HepG2 (cell line): ENCODE measurements around the gene CAPN15. TPM values are rescaled to one million over a fixed set of nuclear protein-coding genes. Genes with fewer than 3 reads are reported as not detected.

ENCODE experiments used
- ATAC-seq: fragments of 200-7000 bp; cut with Tn5 transposase; 3 replicates; pipeline ENCODE4 v1.9.1; 2020; ENCODE audit warnings: mild to moderate bottlenecking, moderate library complexity
- BruUV-seq: library from RNA; stranded (reverse); fragments of 400-500 nt; replicated peaks from 2 replicates; lab custom pipeline; 2021; lab: Mats Ljungman, UMichigan
- CTCF ChIA-PET: fragments of 300-600 bp; formaldehyde crosslinking; extraction: SDS; loops from one replicate; lab custom pipeline; 2021; ENCODE audit warnings: low total read pairs, inconsistent platforms, low intra/inter-chr PET ratio; lab: Yijun Ruan, JAX
- POLR2A ChIA-PET: fragments of 350-600 bp; sonication (Branson Sonifier 250); formaldehyde crosslinking; loops from one replicate; lab custom pipeline; 2020; ENCODE audit warnings: antibody characterized with exemption, inconsistent platforms; lab: Yijun Ruan, JAX
- DNase-seq: peaks from one replicate; pipeline ENCODE4 v3.0.0-alpha.2; 2015; ENCODE audit warnings: low spot score
- FAIRE-seq: peaks from 3 replicates; lab custom pipeline; 2011; peaks lifted over from hg19 to GRCh38; lab: Jason Lieb, UNC
- H2AFZ ChIP-seq: one replicate; pipeline ENCODE4 v1.6.1; 2011; ENCODE audit warnings: low read length, inconsistent platforms
- H3K27ac ChIP-seq: fragments of 300-600 bp; 3 replicates; pipeline ENCODE4 v1.8.0; 2011; ENCODE audit warnings: mixed run types, mild to moderate bottlenecking, mixed read lengths, low read length, inconsistent platforms; ENCODE audit not compliant: insufficient read depth; ENCODE audit errors: extremely low read length
- H3K27me3 ChIP-seq, 2 experiments: fragments of 200-600 bp in 1 of 2; 2 replicates in 1 of 2; 3 replicates in 1 of 2; pipeline versions ENCODE4 v1.6.0 to v1.8.0; 2011; ENCODE audit warnings: low read length in 2 of 2, mild to moderate bottlenecking in 2 of 2, moderate library complexity in 2 of 2, inconsistent platforms in 1 of 2; ENCODE audit not compliant: insufficient read depth in 2 of 2, control insufficient read depth in 1 of 2
- H3K36me3 ChIP-seq, 2 experiments: fragments of 200-600 bp in 1 of 2; replicated peaks in 1 of 2; 2 replicates in 1 of 2; 3 replicates in 1 of 2; pipeline versions ENCODE4 v1.5.1 to v1.8.0; 2011; ENCODE audit warnings: low read length in 2 of 2, inconsistent platforms in 1 of 2; ENCODE audit not compliant: insufficient read depth in 2 of 2, control insufficient read depth in 1 of 2
- H3K4me1 ChIP-seq: 2 replicates; pipeline ENCODE4 v1.5.1; 2012; ENCODE audit warnings: low read length, inconsistent platforms; ENCODE audit not compliant: insufficient read depth
- H3K4me2 ChIP-seq: 2 replicates; pipeline ENCODE4 v1.6.0; 2011; ENCODE audit warnings: low read depth, low read length, inconsistent platforms
- H3K4me3 ChIP-seq, 3 experiments: fragments of 200-600 bp in 1 of 3; sonication (generic), shearing (Covaris generic) in 1 of 3; replicated peaks in 1 of 3; 2 replicates each; pipeline ENCODE4 v1.5.1; 2011 to 2016; ENCODE audit warnings: low read length in 3 of 3, inconsistent platforms in 2 of 3, low read depth in 2 of 3, mild to moderate bottlenecking in 2 of 3, control low read depth in 1 of 3, mixed read lengths in 1 of 3; ENCODE audit not compliant: insufficient read depth in 1 of 3
- H3K79me2 ChIP-seq: one replicate; pipeline ENCODE4 v1.6.1; 2011; ENCODE audit warnings: low read length, inconsistent platforms; ENCODE audit not compliant: insufficient read depth
- H3K9ac ChIP-seq: 2 replicates; pipeline ENCODE4 v1.6.0; 2011; ENCODE audit warnings: mild to moderate bottlenecking, low read depth, low read length, inconsistent platforms; ENCODE audit not compliant: insufficient read depth
- H3K9me3 ChIP-seq: 2 replicates; pipeline ENCODE4 v1.5.1; 2012; ENCODE audit warnings: mild to moderate bottlenecking, low read length
- H4K20me1 ChIP-seq: 2 replicates; pipeline ENCODE4 v1.6.0; 2011; ENCODE audit warnings: inconsistent platforms, mild to moderate bottlenecking, low read length, moderate library complexity; ENCODE audit not compliant: insufficient read depth
- AGO2 ChIP-seq: fragments of 200-400 bp; formaldehyde crosslinking; optimal IDR thresholded peaks from 2 replicates; pipeline ENCODE3; 2017; ENCODE audit warnings: mild to moderate bottlenecking, low read depth, low read length, moderate library complexity
- KLF6 ChIP-seq: IDR thresholded peaks from 2 replicates; pipeline ENCODE4 v1.8.0; 2016; ENCODE audit warnings: missing biosample characterization, missing genetic modification reagents
- MIER3 ChIP-seq: IDR thresholded peaks from 2 replicates; pipeline ENCODE4 v1.6.1; 2016; ENCODE audit warnings: missing compliant biosample characterization, borderline replicate concordance
- MYNN ChIP-seq: sonication (generic); formaldehyde crosslinking; IDR thresholded peaks from 2 replicates; pipeline ENCODE4 v1.4.0; 2020; ENCODE audit warnings: mild to moderate bottlenecking, low read depth, missing genetic modification reagents
- NFIC ChIP-seq: IDR thresholded peaks from 2 replicates; pipeline ENCODE4 v1.6.1; 2012; ENCODE audit warnings: mild to moderate bottlenecking, low read length, inconsistent platforms
- RBM22 ChIP-seq: fragments of 200-400 bp; formaldehyde crosslinking; optimal IDR thresholded peaks from 2 replicates; pipeline ENCODE3; 2017; ENCODE audit warnings: mild to moderate bottlenecking, low read length, moderate library complexity
- ZNF207 ChIP-seq: fragments of 450-650 bp; IDR thresholded peaks from 2 replicates; pipeline ENCODE4 v1.6.1; 2016; ENCODE audit warnings: antibody characterized with exemption, borderline replicate concordance
- ZNF577 ChIP-seq: sonication (generic); formaldehyde crosslinking; IDR thresholded peaks from 2 replicates; pipeline ENCODE4 v1.4.0; 2020; ENCODE audit warnings: mild to moderate bottlenecking, low read depth, missing genetic modification reagents, borderline replicate concordance
- ZNF766 ChIP-seq: sonication (generic); formaldehyde crosslinking; IDR thresholded peaks from 2 replicates; pipeline ENCODE4 v1.5.0; 2020; ENCODE audit warnings: missing genetic modification reagents, borderline replicate concordance
- WGBS: methylation state at CpG from one replicate; pipeline ENCODE4 v1.1.6; 2017; ENCODE audit warnings: low lambda C conversion rate; 5-methylcytosine and 5-hydroxymethylcytosine counted together
- in situ Hi-C: cut with HindIII; loops from 2 replicates; pipeline ENCODE4 v1.10.0; 2017; ENCODE audit warnings: low pct_unique_long_range_greater_than_20kb; ENCODE audit not compliant: extremely low pct_ligation_motif_present
- intact Hi-C: fragments of 100-400 bp; cut with micrococcal nuclease; formaldehyde crosslinking; loops from one replicate; pipeline ENCODE4 v1.10.0; 2022; ENCODE audit not compliant: unreplicated experiment
- polyA plus RNA-seq, 8 experiments: library from polyadenylated mRNA; depleted of rRNA in 3 of 8; stranded (reverse) in 7 of 8; unstranded in 1 of 8; fragments of >200 nt; fragmentation: Illumina TruSeq in 4 of 8; extraction: Trizol in 4 of 8; gene quantifications; 2 replicates each; pipeline versions ENCODE4 v1.2.1 to v1.2.3, GENCODE V29; 2011 to 2016; ENCODE audit warnings: low read depth in 4 of 8, missing spikeins in 1 of 8, mixed read lengths in 1 of 8; ENCODE audit not compliant: insufficient read depth in 1 of 8
- total RNA-seq, 5 experiments: library from RNA; depleted of rRNA; stranded (reverse); fragments of >200 nt; fragmentation: Illumina TruSeq; extraction: Trizol; gene quantifications; 2 replicates each; pipeline ENCODE4 v1.2.3, GENCODE V29; 2016; ENCODE audit warnings: low read depth in 1 of 5

Gene CAPN15
- total and polyA plus RNA-seq, 2 of the 13 experiments (the other 11 are each of a cell fraction or from before 2014, with no cell fraction given) = 14.9 to 24.5 TPM

DNA sequence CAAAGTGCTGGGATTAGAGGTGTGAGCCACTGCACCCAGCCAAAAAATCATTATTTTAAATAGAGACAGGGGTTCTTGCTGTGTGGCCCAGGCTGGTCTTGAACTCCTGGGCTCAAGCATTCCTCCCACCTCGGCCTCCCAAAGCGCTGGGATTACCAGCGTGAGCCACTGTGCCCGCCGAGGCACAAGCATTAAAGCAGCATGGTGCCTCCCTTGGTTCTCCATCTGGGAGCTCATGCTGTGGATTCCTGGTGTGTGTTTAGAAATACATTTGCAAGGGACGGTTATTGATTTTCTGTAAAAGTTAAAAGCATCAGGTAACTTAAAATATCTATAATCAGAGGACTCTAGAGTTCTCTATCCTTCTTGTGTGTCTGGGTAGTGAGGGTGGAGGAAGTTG, 14.7 kb upstream of the CAPN15 start:
- Histone ChIP-seq H3K4me3 (no peak overlapping the region), H3K9me3 (no peaks in the 10 kb centered on the region), H3K4me2 (no peak overlapping the region), H3K4me1 (peaks cover 26% of the 10 kb centered on the region), H3K27ac (no peak overlapping the region), H3K79me2 (peaks cover 2% of the 10 kb centered on the region), H3K9ac (no peak overlapping the region), H4K20me1 (no peaks in the 10 kb centered on the region), H2AFZ (no peak overlapping the region), H3K36me3 (peaks cover 12 to 48% of the 10 kb centered on the region in 2 experiments; a peak in 4 of 5 replicates), H3K27me3 (no peaks in the 10 kb centered on the region)
- no peak for DNase-seq
- peak; percentile 29 for TF ChIP-seq RBM22
- no peak for TF ChIP-seq ZNF766 (CRISPR knock-in tag)
- TF ChIP-seq KLF6 = no peak
- in situ Hi-C loops = no loop called here
- no TSS peak for BruUV-seq
- FAIRE-seq = no peak
- ChIA-PET CTCF (no interaction called here), POLR2A (interaction anchor here (1.9 kb wide), 1 partner anchor 14 kb away, joined by 9 read pairs; the partner anchor contains the start of gene CAPN15)
- intact Hi-C loops = no loop called here
- ATAC-seq = no peak
- WGBS = 95% methylated on average over 6 of the region's 6 CpGs

DNA sequence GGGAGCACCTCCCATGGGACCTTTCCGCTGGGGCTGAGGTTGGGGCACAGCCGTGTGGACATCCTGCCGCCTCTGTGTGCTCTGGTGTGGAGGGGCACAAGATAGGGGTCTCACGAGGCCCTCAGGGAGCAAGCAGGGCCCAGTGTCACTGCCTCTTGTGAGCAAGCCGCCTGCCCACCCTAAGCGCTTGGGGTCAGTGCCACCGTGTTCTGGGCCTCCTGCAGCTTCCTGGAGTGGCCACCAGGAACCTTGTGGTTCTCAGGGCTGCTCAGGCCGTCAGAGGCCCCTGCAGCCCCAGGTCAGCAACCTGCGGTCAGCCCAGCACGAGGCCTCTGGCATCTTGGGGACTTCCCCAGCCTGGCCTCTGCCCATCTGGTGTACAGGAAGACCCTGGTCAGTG, 13.6 kb upstream of the CAPN15 start:
- no peak overlapping the region for H3K9ac ChIP-seq
- H3K36me3 ChIP-seq = peaks cover 14 to 52% of the 10 kb centered on the region in 2 experiments; a peak in 4 of 5 replicates
- no peak overlapping the region for H3K4me2 ChIP-seq
- intact Hi-C loops = no loop called here
- H3K27ac ChIP-seq = no peak overlapping the region
- in situ Hi-C loops = no loop called here
- CTCF ChIA-PET = no interaction called here
- no peak overlapping the region for H3K4me3 ChIP-seq
- H4K20me1 ChIP-seq = no peaks in the 10 kb centered on the region
- POLR2A ChIA-PET = interaction anchor here (1.9 kb wide), 1 partner anchor 13 kb away, joined by 9 read pairs; the partner anchor contains the start of gene CAPN15
- no peaks in the 10 kb centered on the region for H3K9me3 ChIP-seq
- ATAC-seq (no peak), FAIRE-seq (no peak), DNase-seq (no peak)
- WGBS = 100% methylated on average over 1 of the region's 10 CpGs
- no peak for TF ChIP-seq ZNF207
- TF ChIP-seq MIER3 (CRISPR knock-in tag) = no peak
- TF ChIP-seq MYNN = no peak
- peak; percentile 49 for TF ChIP-seq AGO2
- no peak for TF ChIP-seq NFIC
- TF ChIP-seq ZNF577 = no peak
- H3K27me3 ChIP-seq = no peaks in the 10 kb centered on the region
- peaks cover 14% of the 10 kb centered on the region for H3K4me1 ChIP-seq
- no peak overlapping the region for H2AFZ ChIP-seq
- BruUV-seq = no TSS peak
- no peaks in the 10 kb centered on the region for H3K79me2 ChIP-seq
